ENCODE measurements around the gene TRIM4. TPM values are rescaled to one million over a fixed set of nuclear protein-coding genes. Genes with fewer than 3 reads are reported as not detected.

TRIM4 gene
- total and polyA plus RNA-seq, 2 donors (not counting 3 experiments of a cell fraction or from before 2014, with no cell fraction given): 13.0 to 22.1 TPM

- peaks cover 13% of the 10 kb centered on the region for H3K4me1 ChIP-seq (ENCODE audit: control insufficient read depth, extremely low read depth, insufficient read depth, low read length)
- no peaks in the 10 kb centered on the region for H3K36me3 ChIP-seq (ENCODE audit: control insufficient read depth in 2 of 2, extremely low read depth in 1 of 2, insufficient read depth in 2 of 2, low read length in 2 of 2)
- no peaks in the 10 kb centered on the region for H3K9me1 ChIP-seq (replicated peaks; ENCODE audit: control insufficient read depth, extremely low read depth, insufficient read depth, low read length)
- H3K4me2 ChIP-seq (ENCODE audit: insufficient read depth, low read length): peak within 1 kb of the TSS; percentile 63
- no peak within 1 kb of the TSS for H3K27ac ChIP-seq (ENCODE audit: insufficient read depth, low read depth, low read length)
- ChIA-PET CTCF (interaction anchor here (0.7 to 3.9 kb wide), 16 partner anchors 8 to 404 kb away, joined by 3 to 15 read pairs (median 5); partner anchors contain the start of gene TRIM4), POLR2A (interaction anchor here (1.7 kb wide), 1 partner anchor 10 kb away, joined by 7 read pairs; the partner anchor contains the start of gene TRIM4)
- TF ChIP-seq CTCF (IDR thresholded peaks at IDR 0.05; ENCODE audit: extremely low read depth in 1 of 2, insufficient read depth in 1 of 2, low read depth in 1 of 2, low read length in 2 of 2) (peak; percentile 22 to 41), POLR2A (IDR thresholded peaks at IDR 0.05; ENCODE audit: low read depth, low read length) (peak; percentile 41), EZH2 (IDR thresholded peaks at IDR 0.05; ENCODE audit: borderline replicate concordance, low read depth, low read length, severe bottlenecking) (no peak), GATA2 (IDR thresholded peaks at IDR 0.05; ENCODE audit: insufficient read depth, insufficient read length, low read depth, low read length) (no peak)
- TF ChIP-seq, protein P1, sequence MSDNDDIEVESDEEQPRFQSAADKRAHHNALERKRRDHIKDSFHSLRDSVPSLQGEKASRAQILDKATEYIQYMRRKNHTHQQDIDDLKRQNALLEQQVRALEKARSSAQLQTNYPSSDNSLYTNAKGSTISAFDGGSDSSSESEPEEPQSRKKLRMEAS (IDR thresholded peaks at IDR 0.05; ENCODE audit: insufficient read depth, insufficient read length): no peak
- intact Hi-C loops (cut with micrococcal nuclease): no loop called here
- peak within 1 kb of the TSS in 2 of 3 experiments; percentile 14 to 39 for H3K4me3 ChIP-seq (replicated peaks in 1 of 3; ENCODE audit: insufficient read depth in 1 of 3, low read depth in 1 of 3, low read length in 3 of 3)
- H3K9ac ChIP-seq (replicated peaks; ENCODE audit: extremely low read depth, insufficient read depth, low read length): no peak within 1 kb of the TSS
- FAIRE-seq (peak; percentile 93), DNase-seq (ENCODE audit: low read depth, low spot score) (peak; percentile 80)
- BruUV-seq (replicated peaks): no TSS peak
- no peaks in the 10 kb centered on the region for H3K79me2 ChIP-seq (ENCODE audit: control insufficient read depth, insufficient read depth, low read length)
- H2AFZ ChIP-seq (ENCODE audit: low read depth, low read length): peak within 1 kb of the TSS; percentile 82
- no peaks in the 10 kb centered on the region for H4K20me1 ChIP-seq (replicated peaks; ENCODE audit: control insufficient read depth, extremely low read depth, insufficient read depth, low read length)
- no peaks in the 10 kb centered on the region for H3K9me3 ChIP-seq (replicated peaks; ENCODE audit: control insufficient read depth, insufficient read depth, low read length)
- peaks cover 12 to 29% of the 10 kb centered on the region in 2 experiments for H3K27me3 ChIP-seq (ENCODE audit: control insufficient read depth in 2 of 2, insufficient read depth in 2 of 2, low read length in 2 of 2)
- dilution Hi-C loops (cut with MboI; ENCODE audit: extremely low pct_ligation_motif_present, low sequenced_read_pairs): no loop called here
Observed at GRCh38 chr7:99928994-99929729, 9.8 kb upstream of the TRIM4 start, which contains the start of gene GJC3. Gene GJC3, minus strand, starts transcription at chr7:99929620. Its CDS starts 0 bp downstream, at chr7:99929620.
